NCI-H226 (cell line): ENCODE results near the gene PRKN.

Source experiments
- DNase-seq: peaks from one replicate; pipeline ENCODE4 v3.0.0-alpha.2; 2015

Gene PRKN

DNA sequence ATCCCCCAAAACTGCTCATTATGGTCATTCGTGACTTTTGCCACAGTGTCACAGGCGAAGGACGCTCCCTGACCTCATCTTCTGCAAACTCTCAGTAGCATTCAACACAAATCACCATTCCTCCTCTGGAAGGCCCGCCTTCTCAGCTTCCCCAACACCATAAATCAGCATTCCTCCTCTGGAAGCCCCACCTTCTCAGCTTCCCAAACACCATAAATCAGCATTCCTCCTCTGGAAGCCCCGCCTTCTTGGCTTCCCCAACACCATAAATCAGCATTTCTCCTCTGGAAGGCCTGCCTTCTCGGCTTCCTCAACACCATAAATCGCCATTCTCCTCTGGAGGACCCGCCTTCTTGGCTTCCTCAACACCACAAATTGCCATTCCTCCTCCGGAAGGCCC is 1165.7 kb downstream of the PRKN start:
- no peak for DNase-seq

DNA sequence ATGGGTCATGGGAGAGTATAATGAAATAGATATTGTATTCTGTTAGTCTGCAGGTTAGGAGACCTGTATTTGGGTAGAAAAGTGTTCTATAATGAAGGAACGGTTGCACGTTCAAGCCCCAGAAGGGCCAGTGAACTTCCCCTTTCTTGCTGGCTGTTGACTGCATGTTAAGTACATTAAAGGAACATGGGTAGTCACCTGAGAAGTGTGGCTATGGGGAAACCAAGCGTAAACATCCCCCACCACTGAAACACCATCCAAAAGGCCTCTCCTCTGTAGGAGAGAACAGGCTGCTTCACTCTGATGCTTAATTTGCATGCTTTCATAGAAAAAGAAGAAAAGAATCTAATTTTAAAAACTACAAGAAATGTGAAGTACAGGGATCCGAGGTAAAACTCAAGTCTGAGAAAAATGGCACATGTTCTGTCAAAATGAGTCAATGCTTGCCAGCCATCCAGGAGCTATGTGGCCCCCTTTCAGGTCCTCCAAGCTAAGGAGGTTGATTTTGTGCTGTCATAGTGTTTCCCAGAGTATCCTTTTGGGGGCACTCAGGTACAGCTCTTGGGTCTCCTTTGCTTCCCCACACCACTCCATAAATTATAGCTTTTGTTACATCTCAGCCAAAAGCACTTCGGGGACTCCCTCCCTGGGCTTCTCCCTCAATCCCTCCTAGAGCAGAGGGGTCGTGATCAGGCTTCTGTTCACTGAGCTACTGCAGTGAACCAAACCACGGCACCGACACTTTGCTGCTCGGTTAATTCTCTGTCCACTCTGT is 1170.0 kb downstream of the PRKN start:
- no peak for DNase-seq

DNA sequence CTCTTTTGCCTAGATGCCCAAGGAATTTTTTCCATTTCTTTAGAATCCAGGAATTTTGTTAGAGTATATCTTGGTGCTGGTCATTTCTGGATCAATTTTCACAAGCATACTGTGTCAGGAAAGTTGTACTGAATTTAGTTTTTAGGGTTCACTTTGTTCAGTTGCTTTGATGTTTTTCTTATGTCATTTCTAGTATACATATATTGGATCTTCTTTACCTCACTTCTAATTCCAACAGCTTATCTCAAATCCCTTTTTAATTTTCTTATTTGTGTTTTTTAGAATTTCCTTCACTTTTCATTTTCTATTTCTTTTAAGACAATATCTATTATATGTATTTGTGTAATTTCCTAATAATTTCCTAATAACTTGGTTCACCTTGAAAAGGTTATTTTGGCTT is 1172.7 kb downstream of the PRKN start:
- no peak for DNase-seq

DNA sequence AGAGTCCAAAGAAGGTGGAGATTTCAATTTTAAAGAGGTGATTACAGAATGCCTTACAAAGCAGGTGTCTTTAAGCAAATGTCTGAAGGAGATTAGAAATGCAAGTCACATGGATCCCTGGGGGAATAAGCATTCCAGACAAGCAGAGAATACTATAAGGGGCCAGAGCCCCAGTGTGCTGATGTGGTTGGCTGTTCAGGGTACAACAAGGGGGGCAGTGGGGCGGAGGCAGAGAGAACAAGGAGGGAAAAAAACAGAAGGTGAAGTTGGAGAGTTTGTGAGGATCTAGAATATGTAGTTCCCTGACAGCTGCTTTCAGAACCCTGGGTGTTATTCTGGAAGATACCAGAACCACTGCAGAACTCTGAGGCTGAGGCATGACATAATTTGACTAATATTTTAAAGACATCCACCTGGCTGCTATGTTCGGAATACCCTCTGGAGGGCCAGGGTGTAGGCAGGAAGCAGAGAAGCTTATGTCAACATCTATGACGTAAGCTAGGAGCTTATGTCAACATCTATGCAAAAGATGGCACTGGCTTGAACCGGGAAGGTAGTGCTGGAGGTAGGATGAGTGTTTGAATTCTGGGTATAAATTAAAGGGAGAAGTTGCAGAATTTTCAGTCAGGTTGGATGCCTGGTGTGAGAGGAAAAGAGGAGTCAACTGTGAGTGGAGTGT is 1177.5 kb downstream of the PRKN start:
- no peak for DNase-seq

DNA sequence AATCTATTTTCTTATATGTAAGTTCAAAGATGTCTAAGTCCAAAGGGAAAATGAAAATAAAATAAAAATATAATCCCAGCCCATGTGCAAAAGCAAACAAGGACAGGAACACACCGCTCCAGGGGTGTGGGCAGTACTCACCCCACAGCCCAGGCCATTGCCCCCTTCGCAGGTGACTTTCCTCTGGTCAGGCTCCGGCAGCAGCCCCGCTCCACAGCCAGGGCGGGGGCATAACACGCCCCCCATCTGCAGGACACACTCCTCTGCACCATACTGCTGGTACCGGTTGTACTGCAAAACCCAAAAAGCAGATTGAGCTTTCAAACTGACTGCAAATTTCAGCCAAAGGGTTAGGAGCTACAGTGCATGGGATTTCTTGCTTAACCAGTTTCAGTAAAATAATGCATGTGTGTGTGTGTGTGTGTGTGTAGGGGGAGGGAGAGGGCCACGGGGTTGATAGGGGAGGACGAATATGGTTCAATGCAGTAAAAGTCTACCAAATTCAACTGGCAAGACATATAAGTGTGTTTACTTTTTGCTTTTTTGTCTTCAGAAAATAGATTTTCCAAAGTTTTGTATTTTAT is 1178.8 kb downstream of the PRKN start:
- no peak for DNase-seq

DNA sequence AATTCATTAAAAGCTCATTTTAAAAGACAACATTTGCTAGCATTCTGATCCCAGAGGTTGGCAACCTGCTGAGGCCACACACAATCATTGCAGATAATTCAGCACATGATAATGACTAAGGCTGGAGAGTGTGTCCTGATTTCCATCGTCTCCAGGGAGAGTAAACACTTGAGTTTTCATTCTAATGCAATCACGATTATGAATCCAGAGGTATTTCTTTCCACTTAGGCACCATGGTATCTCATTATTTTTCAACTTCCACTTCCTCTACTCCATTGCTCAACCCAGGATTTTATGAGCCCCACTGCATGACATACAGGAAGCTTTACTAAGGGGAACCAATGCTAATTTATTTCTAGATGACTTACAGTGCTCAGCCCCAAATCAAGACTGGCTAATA is 1179.9 kb downstream of the PRKN start:
- no peak for DNase-seq

DNA sequence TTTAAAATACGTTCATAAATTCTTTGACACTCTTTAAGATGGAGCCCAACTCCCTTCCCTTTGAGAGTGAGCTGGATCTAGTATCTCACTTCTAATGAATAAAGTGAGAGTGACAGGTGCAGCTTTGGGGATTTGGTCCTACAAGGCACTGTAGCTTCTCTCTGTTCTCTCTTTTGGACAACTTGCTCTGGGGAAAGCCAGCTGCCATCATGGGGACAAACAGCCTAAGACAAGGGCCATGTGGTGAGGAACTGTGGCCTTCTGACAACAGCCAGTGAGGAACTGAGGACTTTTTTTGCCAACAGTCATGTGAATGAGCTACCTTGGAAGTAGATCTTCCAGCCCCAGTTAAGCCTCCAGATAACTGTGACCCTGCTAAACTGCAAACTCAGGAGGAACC is 1180.9 kb downstream of the PRKN start:
- DNase-seq: no peak

DNA sequence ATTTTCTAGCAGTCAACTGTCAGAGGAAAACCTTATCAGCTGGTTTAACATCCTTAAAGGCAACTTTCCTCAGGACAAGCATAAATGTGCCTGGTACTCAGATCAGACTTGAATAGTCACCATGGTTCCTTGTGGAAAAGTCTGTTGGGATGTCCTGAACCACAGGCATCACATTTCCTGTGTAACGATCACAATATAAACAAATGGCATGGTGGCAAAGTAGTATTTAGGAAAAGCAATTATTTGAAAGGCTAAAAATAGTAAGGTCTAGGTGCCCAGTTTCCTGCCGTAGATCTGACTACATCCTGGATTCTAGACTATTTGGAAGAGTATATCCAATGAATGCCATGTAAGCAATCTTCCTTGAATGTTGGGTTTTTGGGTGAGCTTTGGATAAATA is 1181.8 kb downstream of the PRKN start:
- no peak for DNase-seq

DNA sequence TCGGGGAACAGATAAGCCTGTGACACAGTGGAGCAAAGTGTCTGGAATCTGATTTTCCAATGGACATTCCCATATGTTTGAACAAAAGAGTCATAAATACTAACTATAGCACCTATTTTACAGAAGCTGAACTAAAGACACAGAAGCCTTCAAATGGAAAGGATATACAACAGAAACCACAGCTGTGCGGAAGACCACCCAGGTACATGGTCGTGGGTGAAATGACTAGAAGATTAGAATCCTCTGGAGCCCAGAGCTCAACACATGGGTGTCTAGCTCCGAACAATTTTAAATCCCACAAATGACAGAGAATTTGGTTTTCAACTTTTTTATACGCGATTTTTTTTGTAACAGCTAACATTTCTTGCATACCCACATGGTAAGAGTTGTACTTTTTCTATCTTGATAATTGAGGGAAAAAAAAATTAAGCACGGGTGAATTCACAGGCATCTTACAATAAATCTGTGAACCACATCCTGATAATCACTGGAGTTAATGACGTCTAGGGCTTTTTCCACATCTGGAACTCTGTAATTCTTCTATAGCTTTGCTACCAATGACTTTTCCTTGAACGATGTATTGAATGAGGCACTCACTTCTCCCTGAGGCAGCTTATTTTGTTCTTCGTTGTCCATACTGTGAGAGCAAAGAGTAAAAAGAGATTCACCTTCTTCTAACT is 1182.6 kb downstream of the PRKN start:
- DNase-seq: no peak

DNA sequence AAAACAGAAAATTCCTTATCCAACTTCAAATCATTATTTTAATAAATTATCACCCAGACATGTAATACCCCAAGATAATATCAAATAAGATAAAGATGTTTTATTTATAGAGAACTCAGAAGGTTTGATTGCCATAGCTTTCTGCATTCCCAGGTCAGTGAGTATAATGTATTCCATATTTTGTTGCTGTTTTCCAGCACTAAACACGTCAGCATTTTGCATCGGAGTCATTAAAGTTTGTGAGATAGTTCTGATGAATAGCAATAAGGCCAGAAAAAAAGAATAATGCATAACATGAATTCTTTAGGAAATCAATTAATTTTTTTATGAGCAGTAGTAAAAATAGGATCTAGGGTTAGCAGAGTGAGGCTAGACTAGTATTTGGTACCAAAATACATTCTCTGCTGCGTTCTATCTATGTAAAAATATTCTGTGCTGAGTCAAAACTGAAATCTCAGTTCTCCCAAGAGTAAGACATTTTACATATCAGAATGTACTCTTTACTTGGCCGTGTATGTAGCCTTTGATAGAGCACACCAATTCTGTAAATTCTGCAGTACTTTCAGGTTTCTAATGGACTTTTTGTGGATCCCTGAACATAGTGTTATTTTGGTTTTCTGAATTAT is 1183.8 kb downstream of the PRKN start:
- no peak for DNase-seq

DNA sequence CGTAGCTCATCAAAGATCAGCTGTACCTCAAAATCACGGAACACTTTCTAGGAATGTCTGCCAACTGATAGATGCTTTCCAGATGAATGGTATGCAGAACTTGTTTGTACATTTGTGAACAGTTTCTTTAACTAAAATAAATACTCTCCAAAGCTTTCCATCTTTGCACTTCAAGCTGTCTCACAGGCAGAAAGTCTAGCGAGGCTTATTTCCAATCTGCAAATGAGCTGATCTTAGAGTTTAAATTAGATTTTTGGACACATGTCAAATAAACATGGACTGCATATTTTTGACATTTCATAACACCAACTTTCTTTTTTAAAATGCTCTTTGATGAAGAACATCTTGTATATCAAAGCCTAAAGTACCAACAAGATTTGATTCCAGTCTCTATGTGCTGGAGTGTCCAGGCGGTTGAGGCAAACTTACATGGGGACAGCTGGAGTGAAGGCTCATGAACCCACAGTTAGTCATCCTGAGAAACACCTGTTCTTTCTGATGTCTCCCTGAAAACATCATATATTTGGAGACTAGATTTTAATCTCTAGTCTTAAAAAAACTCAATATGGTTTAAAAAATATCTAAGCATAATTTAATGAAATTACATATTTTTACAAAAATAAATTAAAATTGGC is 1185.1 kb downstream of the PRKN start:
- no peak for DNase-seq

DNA sequence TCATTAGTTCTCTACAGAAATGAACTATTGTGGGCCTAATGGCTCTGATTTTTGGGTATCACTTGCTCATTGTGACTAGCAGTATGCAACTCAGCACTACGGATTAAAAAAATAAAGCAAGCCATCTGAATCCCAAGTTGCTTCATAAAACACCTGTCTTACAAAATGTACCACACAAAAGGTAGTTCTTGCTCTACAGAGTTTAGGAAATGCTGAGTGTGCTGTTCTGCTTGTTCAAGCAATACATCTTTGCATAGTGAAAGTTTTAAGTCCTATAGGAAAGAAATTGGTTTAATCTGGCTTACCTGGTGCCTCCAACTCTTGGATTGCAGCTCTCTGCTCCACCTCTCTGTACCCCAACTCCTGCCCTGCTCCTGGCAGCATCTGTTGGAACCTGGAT is 1187.0 kb downstream of the PRKN start:
- DNase-seq: no peak

DNA sequence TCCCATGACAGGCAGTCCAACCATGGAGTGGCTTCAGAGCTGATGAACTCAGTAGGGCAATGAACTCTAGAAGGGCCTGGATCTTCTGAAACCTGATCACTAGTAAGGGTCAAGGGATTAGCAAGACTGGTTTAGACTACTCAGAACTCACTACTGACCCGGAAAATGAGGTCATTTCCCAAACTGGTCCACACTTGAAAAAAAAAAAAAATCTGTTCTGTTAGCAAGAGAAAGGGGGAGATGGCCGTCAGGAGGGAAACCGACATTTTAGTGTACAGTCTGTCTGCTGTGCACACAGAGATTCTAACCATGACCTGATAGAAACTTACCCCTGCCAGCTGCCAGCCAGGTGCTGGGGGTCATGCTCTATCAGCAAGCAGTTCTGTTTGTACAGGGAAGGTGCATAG is 1191.3 kb downstream of the PRKN start:
- no peak for DNase-seq

DNA sequence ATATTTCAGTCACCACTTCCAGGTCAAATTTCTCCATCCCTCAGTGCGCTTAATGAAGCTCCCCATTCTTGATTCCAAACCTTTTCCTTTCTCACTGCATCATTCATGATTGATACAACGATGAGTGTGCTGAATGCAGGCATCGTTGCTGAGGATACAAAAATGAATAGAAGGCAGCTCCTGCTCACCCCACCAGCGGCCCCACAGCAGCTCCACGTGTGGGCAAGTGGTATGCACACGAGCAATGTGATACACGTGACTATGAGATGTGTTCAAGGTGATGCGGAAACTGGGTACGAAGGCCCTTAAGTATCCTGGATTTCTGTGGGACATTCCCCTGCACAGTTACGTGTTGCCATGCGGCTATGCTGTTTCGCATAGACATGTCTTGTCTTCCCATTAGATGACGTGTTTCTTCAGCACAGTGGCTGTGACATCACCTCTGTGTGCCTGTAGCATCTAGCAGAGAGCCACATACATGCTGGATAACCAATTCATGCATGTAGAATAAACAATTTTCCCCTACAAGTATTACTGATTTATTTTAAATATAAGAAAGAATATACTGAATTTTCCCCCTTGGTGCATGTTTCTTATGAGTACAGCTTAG is 1193.2 kb downstream of the PRKN start:
- no peak for DNase-seq

DNA sequence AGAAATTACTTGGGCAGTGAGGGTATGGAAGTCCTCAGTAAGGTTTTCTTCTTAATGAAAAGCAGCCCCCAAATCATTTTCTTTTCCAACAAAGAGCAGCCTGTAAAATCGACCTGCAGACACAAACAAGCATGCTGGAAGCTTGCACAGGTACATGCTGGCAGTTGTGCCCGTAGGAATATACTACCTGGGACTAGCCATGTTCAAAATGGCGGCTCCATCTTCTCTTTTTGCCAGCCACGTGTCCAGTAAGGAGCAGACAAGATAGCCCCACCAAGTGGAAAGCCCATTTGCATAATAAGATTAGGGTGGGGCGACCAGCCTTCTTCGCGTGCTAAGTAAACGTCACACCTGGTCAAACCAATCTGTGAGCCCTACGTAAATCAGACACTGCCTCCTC is 1194.3 kb downstream of the PRKN start:
- DNase-seq: no peak

DNA sequence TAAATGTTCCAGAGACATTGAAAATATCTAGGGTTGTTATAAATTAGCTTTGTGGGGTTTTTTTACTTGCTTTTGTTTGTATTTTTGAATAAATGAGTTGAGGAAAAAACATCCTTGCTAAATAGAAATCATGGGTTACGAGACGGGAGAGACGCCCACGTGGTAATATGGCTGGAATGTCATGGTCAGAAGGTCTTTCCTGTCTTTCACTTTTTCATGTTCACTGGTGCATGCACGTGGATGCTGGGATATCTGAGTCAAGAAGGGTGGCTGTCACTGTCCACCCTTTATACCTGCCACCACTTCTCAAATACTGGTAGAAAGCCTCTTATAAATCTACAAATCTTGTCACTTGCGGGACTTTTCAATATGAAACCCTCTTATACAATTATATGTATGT is 1195.0 kb downstream of the PRKN start:
- no peak for DNase-seq

DNA sequence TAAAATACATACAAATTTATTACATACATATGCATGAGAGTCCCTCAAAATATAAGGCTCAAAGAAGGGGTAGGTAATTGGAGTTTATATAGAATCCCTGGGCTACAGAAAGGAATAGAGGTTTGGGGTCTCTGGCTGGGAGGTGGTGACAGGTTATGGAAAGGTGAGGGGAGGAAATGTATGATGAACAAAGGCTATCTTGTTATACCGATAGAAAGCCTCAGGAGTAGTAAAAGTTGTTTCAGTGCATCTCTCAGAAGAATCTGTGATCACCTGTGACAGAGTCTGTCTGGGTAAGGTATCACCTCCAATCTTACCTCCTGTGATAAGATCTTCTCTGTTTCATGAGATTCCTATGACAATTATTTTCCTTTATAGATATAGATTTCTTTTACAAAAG is 1200.8 kb downstream of the PRKN start:
- DNase-seq: no peak

DNA sequence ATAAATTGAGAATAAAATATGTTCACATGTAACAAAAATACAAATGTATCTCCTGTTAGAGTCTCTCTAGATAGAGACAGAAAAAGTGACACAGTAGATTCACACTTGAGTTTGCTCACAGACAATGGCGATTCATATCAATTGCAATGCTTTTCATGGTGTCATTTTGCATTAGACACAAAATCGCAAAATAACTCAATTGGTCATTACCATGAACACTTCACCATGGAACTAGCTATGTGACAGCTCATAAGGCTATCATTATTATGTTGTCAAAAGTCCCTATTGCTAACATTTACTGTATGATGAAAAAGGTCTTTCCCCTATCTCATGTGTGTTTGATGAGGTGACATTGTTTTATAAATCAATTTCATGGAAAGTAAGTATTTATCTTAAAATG is 1204.2 kb downstream of the PRKN start:
- DNase-seq: no peak

DNA sequence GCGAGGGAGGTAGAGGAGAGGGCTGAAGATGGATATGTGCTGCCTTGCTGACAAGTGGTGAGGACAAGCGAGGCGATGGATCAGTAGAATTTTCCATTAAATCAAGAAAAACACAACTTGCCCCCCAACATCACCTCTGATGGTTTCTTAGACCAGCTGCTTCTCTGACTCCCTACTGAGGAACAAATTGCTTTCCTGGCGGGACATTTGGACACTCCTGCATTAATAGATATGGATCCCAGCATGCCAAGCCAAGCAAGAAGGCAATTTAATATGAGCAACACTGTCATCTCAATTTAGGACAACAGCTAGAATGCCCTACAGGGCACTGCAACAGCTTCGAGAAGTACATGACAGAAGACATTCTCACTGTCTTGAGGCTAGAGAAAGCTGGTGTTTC is 1205.3 kb downstream of the PRKN start:
- no peak for DNase-seq

DNA sequence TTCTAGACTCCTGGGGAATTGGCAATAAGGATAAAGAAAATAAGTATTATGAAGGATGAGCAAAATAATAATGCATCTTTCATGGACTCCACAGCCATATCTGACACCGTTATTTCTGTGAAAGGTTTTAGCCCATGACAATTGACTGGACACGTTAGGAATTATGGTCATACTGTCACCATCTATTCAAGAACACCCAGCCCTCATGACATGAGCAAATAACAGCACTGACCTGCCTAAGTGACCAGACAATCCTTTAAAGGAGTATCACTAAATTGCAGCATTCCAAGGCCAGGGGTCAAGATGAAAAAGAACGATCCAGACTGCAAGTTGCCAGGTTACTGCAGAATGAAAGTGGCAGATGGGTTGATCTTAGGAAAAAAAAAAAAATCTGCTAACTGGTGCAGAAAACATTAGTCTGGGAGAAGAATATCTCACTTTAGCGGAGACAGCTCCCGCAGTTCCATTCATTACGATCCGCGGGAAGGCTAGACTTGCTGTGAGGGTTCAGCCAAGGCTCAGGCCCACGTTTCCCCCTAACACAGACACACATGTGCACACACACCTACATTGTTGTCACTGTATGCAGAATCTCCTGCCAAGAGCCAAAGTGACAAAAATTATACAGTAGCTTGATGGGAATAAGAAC is 1216.0 kb downstream of the PRKN start:
- no peak for DNase-seq

DNA sequence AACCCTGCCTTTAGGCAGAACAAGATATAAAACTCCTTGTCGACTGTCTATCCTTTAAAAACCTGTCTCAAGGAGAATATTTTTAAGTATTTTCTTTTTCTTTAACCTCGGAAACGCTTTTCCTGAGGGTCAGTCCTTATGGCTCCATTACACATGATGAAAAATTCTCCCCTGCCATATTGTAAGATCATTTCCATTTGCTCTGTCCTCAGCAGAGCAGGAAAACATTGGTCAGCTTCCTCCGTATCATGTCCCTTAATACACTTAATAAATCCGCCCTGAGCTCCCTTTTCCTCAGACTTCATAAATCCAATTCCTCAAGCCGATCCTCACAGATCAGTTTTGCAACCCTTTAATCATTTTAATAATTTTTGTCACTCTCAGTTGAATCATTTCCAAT is 1219.2 kb downstream of the PRKN start:
- DNase-seq: no peak

DNA sequence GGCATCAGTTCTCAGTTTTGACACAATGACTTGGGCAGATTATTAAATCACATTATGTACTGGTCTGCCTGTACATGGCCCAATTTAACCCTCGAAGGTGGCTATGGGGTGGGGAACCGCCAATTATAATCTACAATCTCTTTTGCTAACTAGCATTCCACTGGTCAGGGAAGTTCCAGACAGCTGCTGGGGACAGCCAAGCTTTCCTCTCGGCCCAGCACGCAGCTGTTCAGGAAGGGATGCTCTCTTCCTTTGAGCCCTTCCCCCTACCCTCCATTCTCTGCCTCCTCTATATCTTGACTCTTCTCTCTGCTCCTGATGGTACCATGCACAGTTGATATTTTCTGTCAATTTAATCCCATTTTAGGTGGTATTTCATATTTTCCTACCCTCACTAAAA is 1220.2 kb downstream of the PRKN start:
- no peak for DNase-seq
